Lower lobe of right lung (tissue), 2 donors: Measurements from ENCODE around the gene VMO1. TPM values are rescaled to one million over a fixed set of nuclear protein-coding genes. Genes with fewer than 3 reads are reported as not detected.
A peak's percentile ranks its signal among the peaks of the same experiment; 100 is the strongest.

ENCODE experiments used
- ATAC-seq, 2 donors: fragments of 200-7000 bp; cut with Tn5 transposase; one replicate each; pipeline ENCODE4 v1.9.1; 2020 to 2022; ENCODE audit warnings: mild to moderate bottlenecking in 2 of 2, moderate library complexity in 2 of 2
- DNase-seq: peaks from one replicate; pipeline ENCODE4 v3.0.0-alpha.2; 2020
- H3K27ac ChIP-seq: fragments of 200-600 bp; one replicate; pipeline ENCODE4 v1.8.0; 2022
- H3K27me3 ChIP-seq: fragments of 200-600 bp; one replicate; pipeline ENCODE4 v1.8.0; 2022; ENCODE audit warnings: low read depth
- H3K36me3 ChIP-seq: fragments of 200-600 bp; one replicate; pipeline ENCODE4 v1.8.0; 2022; ENCODE audit warnings: mild to moderate bottlenecking
- H3K4me1 ChIP-seq: fragments of 200-600 bp; one replicate; pipeline ENCODE4 v1.8.0; 2022
- H3K4me3 ChIP-seq: fragments of 200-600 bp; one replicate; pipeline ENCODE4 v1.8.0; 2022; ENCODE audit warnings: mild to moderate bottlenecking
- H3K9me3 ChIP-seq: fragments of 200-600 bp; one replicate; pipeline ENCODE4 v1.8.0; 2022
- intact Hi-C: fragments of 100-400 bp; cut with DNase I; formaldehyde crosslinking; loops from one replicate; pipeline ENCODE4 v1.11.0; 2022
- total RNA-seq: library from RNA; stranded (reverse); fragmentation: NEBNext Ultra II Directional; extraction: Animal tissue kit (Norgen Biotek cat#: 25700); gene quantifications from one replicate; pipeline ENCODE4 v1.2.1, GENCODE V29; 2021
- TF ChIP-seq, protein P1 (sequence below): fragments of 200-600 bp; IDR thresholded peaks from one replicate; pipeline ENCODE4 v1.8.0; 2022; ENCODE audit warnings: antibody characterized with exemption, mild to moderate bottlenecking
- donor health status: DM: no; HTN: yes; CAD: no; lungs with severe emphysema.

VMO1 gene
- total RNA-seq, 1 donor from 2014 or later, result 9.9 TPM

DNA sequence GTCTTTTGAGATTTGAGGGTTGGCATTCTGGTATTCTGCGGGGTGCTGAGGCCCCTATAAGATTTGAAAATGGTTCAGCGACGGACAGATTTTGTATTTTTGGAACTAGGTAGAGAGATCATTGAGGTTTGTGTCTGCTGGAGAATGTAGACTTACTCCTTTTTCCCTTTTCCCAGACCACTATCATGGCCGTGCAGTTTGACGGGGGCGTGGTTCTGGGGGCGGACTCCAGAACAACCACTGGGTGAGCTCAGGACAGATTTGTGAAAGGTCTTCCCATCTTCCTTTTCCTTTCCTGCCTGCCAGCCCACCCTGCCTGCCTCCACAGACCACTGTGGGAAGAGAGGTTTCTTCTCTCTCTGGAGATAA, 10.4 kb upstream of the VMO1 start:
- peak; percentile 38 to 68 for ATAC-seq
- Histone ChIP-seq H3K4me1 (peaks cover 7% of the 10 kb centered on the region), H3K27me3 (no peaks in the 10 kb centered on the region), H3K27ac (peak overlapping the region; percentile 77), H3K36me3 (peaks cover 23% of the 10 kb centered on the region), H3K9me3 (no peaks in the 10 kb centered on the region), H3K4me3 (peak overlapping the region; percentile 83)
- TF ChIP-seq, protein P1, sequence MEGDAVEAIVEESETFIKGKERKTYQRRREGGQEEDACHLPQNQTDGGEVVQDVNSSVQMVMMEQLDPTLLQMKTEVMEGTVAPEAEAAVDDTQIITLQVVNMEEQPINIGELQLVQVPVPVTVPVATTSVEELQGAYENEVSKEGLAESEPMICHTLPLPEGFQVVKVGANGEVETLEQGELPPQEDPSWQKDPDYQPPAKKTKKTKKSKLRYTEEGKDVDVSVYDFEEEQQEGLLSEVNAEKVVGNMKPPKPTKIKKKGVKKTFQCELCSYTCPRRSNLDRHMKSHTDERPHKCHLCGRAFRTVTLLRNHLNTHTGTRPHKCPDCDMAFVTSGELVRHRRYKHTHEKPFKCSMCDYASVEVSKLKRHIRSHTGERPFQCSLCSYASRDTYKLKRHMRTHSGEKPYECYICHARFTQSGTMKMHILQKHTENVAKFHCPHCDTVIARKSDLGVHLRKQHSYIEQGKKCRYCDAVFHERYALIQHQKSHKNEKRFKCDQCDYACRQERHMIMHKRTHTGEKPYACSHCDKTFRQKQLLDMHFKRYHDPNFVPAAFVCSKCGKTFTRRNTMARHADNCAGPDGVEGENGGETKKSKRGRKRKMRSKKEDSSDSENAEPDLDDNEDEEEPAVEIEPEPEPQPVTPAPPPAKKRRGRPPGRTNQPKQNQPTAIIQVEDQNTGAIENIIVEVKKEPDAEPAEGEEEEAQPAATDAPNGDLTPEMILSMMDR, result no peak
- DNase-seq, result no peak
- intact Hi-C loops, result no loop called here

GRCh38 chr17:4795168-4795567, 9.0 kb upstream of the VMO1 start:
- Histone ChIP-seq H3K27me3 (no peaks in the 10 kb centered on the region), H3K4me1 (peaks cover 7% of the 10 kb centered on the region), H3K27ac (peak overlapping the region; percentile 77), H3K9me3 (no peaks in the 10 kb centered on the region), H3K36me3 (peaks cover 23% of the 10 kb centered on the region), H3K4me3 (peak overlapping the region; percentile 83)
- DNase-seq, result no peak
- TF ChIP-seq, protein P1, result no peak
- ATAC-seq, result no peak
- intact Hi-C loops, result no loop called here

- no peaks in the 10 kb centered on the region for H3K36me3 ChIP-seq
- H3K9me3 ChIP-seq, result no peaks in the 10 kb centered on the region
- DNase-seq (no peak), ATAC-seq (no peak)
- peak overlapping the region; percentile 76 for H3K4me3 ChIP-seq
- intact Hi-C loops, result no loop called here
- H3K27me3 ChIP-seq, result peaks cover 5% of the 10 kb centered on the region
- peaks cover 25% of the 10 kb centered on the region for H3K4me1 ChIP-seq
- peak overlapping the region; percentile 96 for H3K27ac ChIP-seq
- TF ChIP-seq, protein P1, result no peak
Observed at GRCh38 chr17:4790705-4791088, 4.5 kb upstream of the VMO1 start.

GRCh38 chr17:4789951-4790704, 4.0 kb upstream of the VMO1 start:
- Histone ChIP-seq H3K4me3 (peak overlapping the region; percentile 76), H3K9me3 (no peaks in the 10 kb centered on the region), H3K36me3 (no peaks in the 10 kb centered on the region), H3K27me3 (peaks cover 11% of the 10 kb centered on the region), H3K27ac (peak overlapping the region; percentile 96), H3K4me1 (peaks cover 31% of the 10 kb centered on the region)
- DNase-seq, result peak; percentile 90
- TF ChIP-seq, protein P1, result peak; percentile 82
- peak; percentile 94 to 95 for ATAC-seq
- intact Hi-C loops, result loop anchor here (10.0 kb wide), 1 partner anchor 55 kb away; the partner anchor contains the start of genes CXCL16, MED11 and ZMYND15

GRCh38 chr17:4789701-4789950, 3.5 kb upstream of the VMO1 start:
- ATAC-seq (no peak), DNase-seq (no peak)
- intact Hi-C loops, result loop anchor here (10.0 kb wide), 1 partner anchor 55 kb away; the partner anchor contains the start of genes CXCL16, MED11 and ZMYND15
- H3K4me3 ChIP-seq, result peak overlapping the region; percentile 76
- TF ChIP-seq, protein P1, result no peak
- peaks cover 33% of the 10 kb centered on the region for H3K4me1 ChIP-seq
- H3K9me3 ChIP-seq, result no peaks in the 10 kb centered on the region
- no peaks in the 10 kb centered on the region for H3K36me3 ChIP-seq
- H3K27me3 ChIP-seq, result peaks cover 16% of the 10 kb centered on the region
- peak overlapping the region; percentile 96 for H3K27ac ChIP-seq
